Mammary epithelial cell (primary cell): ENCODE data around the gene MAGEB17.

Source experiments
- CTCF ChIP-seq, 2 donors: IDR thresholded peaks in 1 of 2; conservative IDR thresholded peaks in 1 of 2; 2 replicates each; pipeline ENCODE4 v1.5.1; 2011 to 2012; ENCODE audit warnings: inconsistent platforms in 2 of 2, low read length in 2 of 2, mild to moderate bottlenecking in 2 of 2, control low read depth in 1 of 2, low read depth in 1 of 2; ENCODE audit not compliant: insufficient read depth in 1 of 2; ENCODE audit errors: extremely low read depth in 1 of 2
- EZH2 ChIP-seq: IDR thresholded peaks from 2 replicates; pipeline ENCODE4 v1.6.1; 2012; ENCODE audit warnings: low read length, inconsistent platforms, borderline replicate concordance

GRCh38 chrX:16215660-16216059, 48.4 kb downstream of the MAGEB17 start:
- TF ChIP-seq CTCF (conservative IDR thresholded peaks at IDR 0.05 in 1 of 2, IDR thresholded peaks at IDR 0.05 in 1 of 2; ENCODE audit: extremely low read depth in 1 of 2, insufficient read depth in 1 of 2, low read depth in 1 of 2, low read length in 2 of 2) (no peak), EZH2 (no peak)
